Endodermal cell (in vitro differentiated cells): ENCODE data around the gene SIGMAR1. TPM values are rescaled to one million over a fixed set of nuclear protein-coding genes. Genes with fewer than 3 reads are reported as not detected.

ENCODE experiments used
- DNase-seq: peaks from one replicate; pipeline ENCODE4 v3.0.0-alpha.2; 2017
- H3K27ac ChIP-seq: 2 replicates; pipeline ENCODE4 v1.5.1; 2013; ENCODE audit warnings: mild to moderate bottlenecking, low read depth, low read length, moderate library complexity
- H3K27me3 ChIP-seq: 2 replicates; pipeline ENCODE4 v1.6.1; 2013; ENCODE audit warnings: mild to moderate bottlenecking, low read length, moderate library complexity; ENCODE audit not compliant: insufficient read depth, control insufficient read depth, poor library complexity, severe bottlenecking
- H3K36me3 ChIP-seq: 2 replicates; pipeline ENCODE4 v1.7.0; 2013; ENCODE audit warnings: mild to moderate bottlenecking, low read length, moderate library complexity; ENCODE audit not compliant: control insufficient read depth, insufficient read depth
- H3K4me1 ChIP-seq: one replicate; pipeline ENCODE4 v1.7.0; 2013; ENCODE audit warnings: low read length; ENCODE audit not compliant: control insufficient read depth, insufficient read depth
- H3K4me3 ChIP-seq: 2 replicates; pipeline ENCODE4 v1.5.1; 2013; ENCODE audit warnings: mild to moderate bottlenecking, low read length, moderate library complexity
- H3K9ac ChIP-seq: 2 replicates; pipeline ENCODE4 v1.6.1; 2013; ENCODE audit warnings: mild to moderate bottlenecking, low read length, moderate library complexity; ENCODE audit not compliant: poor library complexity, severe bottlenecking; ENCODE audit errors: extremely low read depth
- H3K9me3 ChIP-seq: 2 replicates; pipeline ENCODE4 v1.6.1; 2013; ENCODE audit warnings: mild to moderate bottlenecking, low read length, moderate library complexity; ENCODE audit not compliant: control insufficient read depth
- H3K27ac Mint-ChIP-seq: 2 replicates; pipeline ENCODE4 v1.8.0; 2020; ENCODE audit warnings: mixed read lengths
- H3K27me3 Mint-ChIP-seq: 2 replicates; pipeline ENCODE4 v1.8.0; 2021; ENCODE audit warnings: mild to moderate bottlenecking, mixed read lengths; ENCODE audit not compliant: insufficient read depth
- H3K36me3 Mint-ChIP-seq: 2 replicates; pipeline ENCODE4 v1.8.0; 2020; ENCODE audit warnings: low read depth, mixed read lengths
- H3K4me1 Mint-ChIP-seq: 2 replicates; pipeline ENCODE4 v1.8.0; 2020; ENCODE audit warnings: mixed read lengths
- H3K4me3 Mint-ChIP-seq: 2 replicates; pipeline ENCODE4 v1.8.0; 2020; ENCODE audit warnings: mild to moderate bottlenecking, moderate library complexity, mixed read lengths
- H3K9me3 Mint-ChIP-seq: 2 replicates; pipeline ENCODE4 v1.8.0; 2020; ENCODE audit warnings: mild to moderate bottlenecking, mixed read lengths
- CTCF ChIP-seq: fragments of 200-600 bp; sonication (generic); conservative IDR thresholded peaks from 2 replicates; pipeline ENCODE4 v1.5.0; 2021; ENCODE audit warnings: antibody characterized with exemption, mild to moderate bottlenecking
- WGBS, 2 experiments: methylation state at CpG; one replicate each; pipeline versions ENCODE4 v1.1.5 to v1.1.7; 2013; ENCODE audit warnings: missing lambda C conversion rate in 2 of 2, mixed read lengths in 1 of 2; ENCODE audit not compliant: insufficient coverage in 1 of 2, insufficient read length in 1 of 2; 5-methylcytosine and 5-hydroxymethylcytosine counted together
- total RNA-seq, 2 donors: library from RNA; stranded (reverse); fragmentation: NEBNext Ultra II Directional in 1 of 2; extraction: Animal tissue kit (Norgen Biotek cat#: 25700) in 1 of 2; gene quantifications; 2 replicates in 1 of 2; 3 replicates in 1 of 2; pipeline ENCODE4 v1.2.1, GENCODE V29; 2021

SIGMAR1 gene
- total RNA-seq, 2 donors from 2014 or later = 49.1 to 49.4 TPM

GRCh38 chr9:34585946-34586669 lies 51.5 kb downstream of the SIGMAR1 start:
- no peak for TF ChIP-seq CTCF
- H3K27me3 ChIP-seq = peaks cover 77% of the 10 kb centered on the region
- no peaks in the 10 kb centered on the region for H3K9me3 ChIP-seq
- Mint-ChIP-seq H3K4me1 (peaks cover 30% of the 10 kb centered on the region), H3K27ac (no peak overlapping the region), H3K27me3 (peaks cover 97% of the 10 kb centered on the region), H3K4me3 (no peak overlapping the region), H3K36me3 (no peaks in the 10 kb centered on the region), H3K9me3 (no peaks in the 10 kb centered on the region)
- no peak overlapping the region for H3K27ac ChIP-seq
- H3K9ac ChIP-seq = no peak overlapping the region
- H3K4me1 ChIP-seq = peaks cover 3% of the 10 kb centered on the region
- H3K36me3 ChIP-seq = no peaks in the 10 kb centered on the region
- no peak for DNase-seq
- 31 to 42% methylated on average over 6 to 8 of the region's 11 CpGs for WGBS, 2 experiments
- no peak overlapping the region for H3K4me3 ChIP-seq

- H3K27ac ChIP-seq = no peak overlapping the region
- no peak for TF ChIP-seq CTCF
- H3K4me1 ChIP-seq = no peaks in the 10 kb centered on the region
- no peaks in the 10 kb centered on the region for H3K9me3 Mint-ChIP-seq
- no peak overlapping the region for H3K4me3 ChIP-seq
- H3K27ac Mint-ChIP-seq = no peak overlapping the region
- H3K9me3 ChIP-seq = no peaks in the 10 kb centered on the region
- DNase-seq = no peak
- H3K27me3 ChIP-seq = peaks cover 76% of the 10 kb centered on the region
- H3K4me1 Mint-ChIP-seq = peaks cover 28% of the 10 kb centered on the region
- no peak overlapping the region for H3K9ac ChIP-seq
- H3K36me3 ChIP-seq = no peaks in the 10 kb centered on the region
- H3K27me3 Mint-ChIP-seq = peaks cover 97% of the 10 kb centered on the region
- WGBS, 2 experiments = 87 to 93% methylated on average over 3 to 5 of the region's 5 CpGs
- no peak overlapping the region for H3K4me3 Mint-ChIP-seq
- H3K36me3 Mint-ChIP-seq = no peaks in the 10 kb centered on the region
Observed at GRCh38 chr9:34584970-34585369, 52.6 kb downstream of the SIGMAR1 start.

Other genes with a start within 250 kb of the SIGMAR1 start
- gene FAM219A, start 179.2 kb downstream of the SIGMAR1 start, total RNA-seq = 10 to 100 TPM; 17.1 to 19.6 TPM
- 1 to 10 TPM; 2.5 to 4.1 TPM for gene DNAI1, start 179.0 kb downstream of the SIGMAR1 start, total RNA-seq
- 10 to 100 TPM in 1 of 2 donors, 1 to 10 TPM in 1; 7.1 to 14.5 TPM for gene ENHO, start 114.8 kb downstream of the SIGMAR1 start, total RNA-seq
- gene CNTFR, start 48.1 kb downstream of the SIGMAR1 start, total RNA-seq = 1 to 10 TPM in 1 of 2 donors, under 1 TPM in 1; 0.53 to 1.6 TPM
- gene RPP25L, start 25.7 kb downstream of the SIGMAR1 start, total RNA-seq = 10 to 100 TPM; 19.3 to 22.4 TPM
- gene DCTN3, start 17.3 kb downstream of the SIGMAR1 start, total RNA-seq = 10 to 100 TPM; 51.9 to 53.6 TPM
- under 1 TPM; 0.31 to 0.80 TPM for gene ARID3C, start 8.7 kb downstream of the SIGMAR1 start, total RNA-seq
- 10 to 100 TPM; 44.3 to 49.3 TPM for gene GALT, start 8.9 kb upstream of the SIGMAR1 start, total RNA-seq
- 10 to 100 TPM in 1 of 2 donors, 1 to 10 TPM in 1; 6.9 to 12.7 TPM for gene IL11RA, start 14.4 kb upstream of the SIGMAR1 start, total RNA-seq
- gene CCL27, start 24.9 kb upstream of the SIGMAR1 start, total RNA-seq = not detected
- not detected for gene CCL19, start 53.5 kb upstream of the SIGMAR1 start, total RNA-seq
- gene CCL21, start 72.3 kb upstream of the SIGMAR1 start, total RNA-seq = not detected